Body of pancreas (tissue), 4 donors: ENCODE measurements around the gene S1PR2. TPM values are rescaled to one million over a fixed set of nuclear protein-coding genes. Genes with fewer than 3 reads are reported as not detected.

Experiments
- ATAC-seq: fragments of 150-250 bp; one replicate; pipeline ENCODE4 v1.9.1; 2016
- DNase-seq, 4 donors: peaks; one replicate each; pipeline ENCODE4 v3.0.0-alpha.2; 2019
- H3K27ac ChIP-seq, 4 donors: fragments of 200-600 bp; sonication (generic); 1 replicate in 3 of 4; 2 replicates in 1 of 4; pipeline versions ENCODE4 v1.5.1 to v1.6.1; 2016 to 2019; ENCODE audit warnings: mild to moderate bottlenecking in 1 of 4, mixed read lengths in 1 of 4, moderate library complexity in 1 of 4
- H3K27me3 ChIP-seq, 2 donors: fragments of 200-600 bp; sonication (generic); one replicate each; pipeline ENCODE4 v1.6.0; 2016; ENCODE audit warnings: mild to moderate bottlenecking in 1 of 2
- H3K36me3 ChIP-seq, 2 donors: fragments of 200-600 bp; sonication (generic); replicated peaks in 1 of 2; 2 replicates each; pipeline ENCODE4 v1.5.1; 2016; ENCODE audit warnings: low read depth in 2 of 2; ENCODE audit not compliant: insufficient read depth in 1 of 2
- H3K4me1 ChIP-seq: fragments of 200-600 bp; sonication (generic); one replicate; pipeline ENCODE4 v1.6.0; 2016
- H3K4me3 ChIP-seq, 2 donors: fragments of 200-600 bp; sonication (generic); 1 replicate in 1 of 2; 2 replicates in 1 of 2; pipeline ENCODE4 v1.5.1; 2016 to 2019
- H3K9me3 ChIP-seq, 3 donors: fragments of 200-600 bp; sonication (generic); 1 replicate in 2 of 3; 2 replicates in 1 of 3; pipeline ENCODE4 v1.5.1; 2016
- POLR2A ChIP-seq, 3 donors: fragments of 450-650 bp; IDR thresholded peaks; one replicate each; pipeline ENCODE4 v1.6.1; 2016; ENCODE audit warnings: antibody characterized with exemption in 3 of 3, mild to moderate bottlenecking in 2 of 3
- WGBS, 2 donors: methylation state at CpG; one replicate each; pipeline ENCODE4 v1.1.5; 2017; 5-methylcytosine and 5-hydroxymethylcytosine counted together
- intact Hi-C: fragments of 100-400 bp; cut with DNase I; formaldehyde crosslinking; loops from one replicate; pipeline ENCODE4 v1.15.1; 2023
- total RNA-seq, 2 donors: library from RNA; depleted of rRNA; stranded (reverse); fragments of >200 nt; gene quantifications; one replicate each; pipeline ENCODE4 v1.1.0, GENCODE V29; 2016
- TF ChIP-seq, protein P1 (sequence below), 7 experiments: fragments of 450-650 bp in 4 of 7; fragments of 200-600 bp in 3 of 7; sonication (generic) in 3 of 7; IDR thresholded peaks; one replicate each; pipeline ENCODE4 v1.5.1; 2016 to 2019; ENCODE audit warnings: antibody characterized with exemption in 7 of 7

The S1PR2 gene
- total RNA-seq, 2 donors from 2014 or later, result 2.6 to 3.6 TPM

DNA sequence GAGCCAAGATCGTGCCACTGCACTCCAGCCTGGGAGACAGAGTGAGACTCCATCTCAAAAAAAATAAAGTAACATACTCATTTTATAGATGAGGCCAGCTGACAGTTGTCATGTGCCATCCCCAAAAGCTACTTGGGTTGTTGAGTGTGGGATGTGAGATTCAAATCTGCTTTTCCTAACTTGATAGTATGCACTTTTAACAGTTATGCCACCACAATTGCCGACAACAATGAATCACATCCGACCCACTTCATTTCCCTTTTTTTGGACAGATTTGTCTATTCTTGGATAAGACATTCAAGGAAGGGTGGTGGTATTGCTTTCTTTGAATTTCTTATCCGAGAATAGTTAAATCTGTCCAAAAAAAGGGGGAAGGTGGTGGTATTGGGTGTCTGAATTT is 20.1 kb downstream of the S1PR2 start:
- no peak for TF ChIP-seq POLR2A (IDR thresholded peaks at IDR 0.05)
- TF ChIP-seq, protein P1, sequence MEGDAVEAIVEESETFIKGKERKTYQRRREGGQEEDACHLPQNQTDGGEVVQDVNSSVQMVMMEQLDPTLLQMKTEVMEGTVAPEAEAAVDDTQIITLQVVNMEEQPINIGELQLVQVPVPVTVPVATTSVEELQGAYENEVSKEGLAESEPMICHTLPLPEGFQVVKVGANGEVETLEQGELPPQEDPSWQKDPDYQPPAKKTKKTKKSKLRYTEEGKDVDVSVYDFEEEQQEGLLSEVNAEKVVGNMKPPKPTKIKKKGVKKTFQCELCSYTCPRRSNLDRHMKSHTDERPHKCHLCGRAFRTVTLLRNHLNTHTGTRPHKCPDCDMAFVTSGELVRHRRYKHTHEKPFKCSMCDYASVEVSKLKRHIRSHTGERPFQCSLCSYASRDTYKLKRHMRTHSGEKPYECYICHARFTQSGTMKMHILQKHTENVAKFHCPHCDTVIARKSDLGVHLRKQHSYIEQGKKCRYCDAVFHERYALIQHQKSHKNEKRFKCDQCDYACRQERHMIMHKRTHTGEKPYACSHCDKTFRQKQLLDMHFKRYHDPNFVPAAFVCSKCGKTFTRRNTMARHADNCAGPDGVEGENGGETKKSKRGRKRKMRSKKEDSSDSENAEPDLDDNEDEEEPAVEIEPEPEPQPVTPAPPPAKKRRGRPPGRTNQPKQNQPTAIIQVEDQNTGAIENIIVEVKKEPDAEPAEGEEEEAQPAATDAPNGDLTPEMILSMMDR (IDR thresholded peaks at IDR 0.05), result no peak
- WGBS, 2 donors, result 62 to 70% methylated on average over 4 of the region's 4 CpGs
- intact Hi-C loops, result no loop called here

DNA sequence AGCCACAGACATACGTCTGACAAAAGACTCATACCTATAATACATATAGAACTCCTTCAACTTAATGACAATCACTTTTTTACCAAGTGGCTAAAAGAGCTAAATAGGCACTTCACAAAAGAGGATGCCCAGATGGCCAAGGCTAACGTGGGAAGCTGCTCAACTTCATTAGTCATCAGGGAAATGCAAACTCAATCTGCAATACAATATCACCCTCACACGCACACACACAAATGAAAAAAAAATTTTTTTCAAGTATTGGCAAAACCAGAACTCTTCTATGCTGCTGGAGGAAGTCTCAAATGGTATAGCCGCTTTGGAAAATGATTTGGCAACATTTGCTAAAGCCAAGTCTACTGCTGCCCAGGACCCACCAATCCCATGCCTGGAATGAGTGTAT is 21.8 kb downstream of the S1PR2 start:
- Histone ChIP-seq H3K9me3 (no peaks in the 10 kb centered on the region), H3K36me3 (no peaks in the 10 kb centered on the region), H3K27me3 (no peaks in the 10 kb centered on the region), H3K4me1 (no peaks in the 10 kb centered on the region), H3K4me3 (no peak overlapping the region), H3K27ac (no peak overlapping the region)
- intact Hi-C loops, result no loop called here
- no peak for DNase-seq
- 47 to 49% methylated on average over 4 of the region's 4 CpGs for WGBS, 2 donors
- TF ChIP-seq, protein P1 (IDR thresholded peaks at IDR 0.05), result no peak
- TF ChIP-seq POLR2A (IDR thresholded peaks at IDR 0.05), result no peak
- ATAC-seq, result no peak

More for the DNA sequence above, 20.1 kb downstream of the S1PR2 start:
- no peak for DNase-seq
- H3K4me3 ChIP-seq, result no peak overlapping the region
- H3K27me3 ChIP-seq, result no peaks in the 10 kb centered on the region
- no peaks in the 10 kb centered on the region for H3K36me3 ChIP-seq
- no peaks in the 10 kb centered on the region for H3K9me3 ChIP-seq
- no peak for ATAC-seq
- H3K27ac ChIP-seq, result no peak overlapping the region
- no peaks in the 10 kb centered on the region for H3K4me1 ChIP-seq

DNA sequence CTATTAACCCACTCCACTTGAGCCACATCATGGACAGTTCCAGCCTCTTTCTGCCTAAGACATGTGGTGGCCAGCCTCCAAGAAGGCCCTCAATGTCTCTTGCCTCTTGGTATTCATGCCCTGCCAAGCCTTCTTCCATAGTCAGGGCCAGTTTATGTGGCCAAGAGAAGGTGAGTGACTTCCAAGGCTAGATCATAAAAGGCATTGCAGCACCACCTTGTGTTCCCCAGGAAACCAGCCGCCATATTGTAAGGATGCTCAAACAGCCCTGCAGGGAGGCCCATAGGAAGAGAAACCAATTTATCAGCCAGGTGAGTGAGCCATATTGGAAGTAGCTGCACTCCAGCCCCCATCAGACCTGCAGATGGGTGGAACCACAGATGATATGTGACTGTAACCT is 24.1 kb downstream of the S1PR2 start:
- Histone ChIP-seq H3K4me3 (no peak overlapping the region), H3K27ac (no peak overlapping the region), H3K9me3 (no peaks in the 10 kb centered on the region), H3K36me3 (no peaks in the 10 kb centered on the region), H3K27me3 (no peaks in the 10 kb centered on the region), H3K4me1 (no peaks in the 10 kb centered on the region)
- 93 to 100% methylated on average over 1 of the region's 1 CpG for WGBS, 2 donors
- no peak for TF ChIP-seq POLR2A (IDR thresholded peaks at IDR 0.05)
- TF ChIP-seq, protein P1 (IDR thresholded peaks at IDR 0.05), result no peak
- ATAC-seq (no peak), DNase-seq (no peak)
- intact Hi-C loops, result no loop called here

GRCh38 chr19:10206226-10206885 is 24.8 kb downstream of the S1PR2 start:
- DNase-seq (no peak), ATAC-seq (no peak)
- Histone ChIP-seq H3K4me1 (no peaks in the 10 kb centered on the region), H3K27ac (no peak overlapping the region), H3K9me3 (no peaks in the 10 kb centered on the region), H3K36me3 (no peaks in the 10 kb centered on the region), H3K4me3 (no peak overlapping the region), H3K27me3 (no peaks in the 10 kb centered on the region)
- TF ChIP-seq, protein P1 (IDR thresholded peaks at IDR 0.05), result no peak
- no peak for TF ChIP-seq POLR2A (IDR thresholded peaks at IDR 0.05)
- WGBS, 2 donors, result 82 to 92% methylated on average over 8 to 10 of the region's 10 CpGs
- intact Hi-C loops, result no loop called here

DNA sequence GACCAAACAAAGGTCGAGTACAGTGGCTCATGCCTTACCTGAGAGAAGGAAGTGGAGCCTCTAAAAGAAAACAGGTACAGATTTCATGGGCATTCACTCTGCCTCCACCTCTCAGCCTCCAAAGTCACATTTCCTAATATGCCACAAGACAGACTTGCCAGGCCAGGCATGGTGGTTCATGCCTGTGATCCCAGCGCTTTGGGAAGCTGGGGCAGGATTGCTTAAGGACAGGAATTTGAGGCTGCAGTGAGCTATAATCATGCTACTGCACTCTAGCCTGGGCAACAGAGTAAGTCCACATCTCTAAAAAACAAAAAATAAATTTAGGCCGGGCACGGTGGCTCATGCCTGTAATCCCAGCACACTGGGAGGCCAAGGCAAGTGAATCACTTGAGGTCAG is 25.5 kb downstream of the S1PR2 start:
- Histone ChIP-seq H3K27me3 (no peaks in the 10 kb centered on the region), H3K4me3 (no peak overlapping the region), H3K36me3 (no peaks in the 10 kb centered on the region), H3K9me3 (no peaks in the 10 kb centered on the region), H3K4me1 (no peaks in the 10 kb centered on the region), H3K27ac (no peak overlapping the region)
- ATAC-seq, result no peak
- 84 to 85% methylated on average over 4 of the region's 4 CpGs for WGBS, 2 donors
- DNase-seq, result no peak
- intact Hi-C loops, result no loop called here
- TF ChIP-seq POLR2A (IDR thresholded peaks at IDR 0.05), result no peak
- TF ChIP-seq, protein P1 (IDR thresholded peaks at IDR 0.05), result no peak
